ENCODE results near the gene BABAM1. TPM values are rescaled to one million over a fixed set of nuclear protein-coding genes. Genes with fewer than 3 reads are reported as not detected.
A peak's percentile ranks its signal among the peaks of the same experiment; 100 is the strongest.

The BABAM1 gene
- total RNA-seq, 1 donor: 59.3 TPM

DNA sequence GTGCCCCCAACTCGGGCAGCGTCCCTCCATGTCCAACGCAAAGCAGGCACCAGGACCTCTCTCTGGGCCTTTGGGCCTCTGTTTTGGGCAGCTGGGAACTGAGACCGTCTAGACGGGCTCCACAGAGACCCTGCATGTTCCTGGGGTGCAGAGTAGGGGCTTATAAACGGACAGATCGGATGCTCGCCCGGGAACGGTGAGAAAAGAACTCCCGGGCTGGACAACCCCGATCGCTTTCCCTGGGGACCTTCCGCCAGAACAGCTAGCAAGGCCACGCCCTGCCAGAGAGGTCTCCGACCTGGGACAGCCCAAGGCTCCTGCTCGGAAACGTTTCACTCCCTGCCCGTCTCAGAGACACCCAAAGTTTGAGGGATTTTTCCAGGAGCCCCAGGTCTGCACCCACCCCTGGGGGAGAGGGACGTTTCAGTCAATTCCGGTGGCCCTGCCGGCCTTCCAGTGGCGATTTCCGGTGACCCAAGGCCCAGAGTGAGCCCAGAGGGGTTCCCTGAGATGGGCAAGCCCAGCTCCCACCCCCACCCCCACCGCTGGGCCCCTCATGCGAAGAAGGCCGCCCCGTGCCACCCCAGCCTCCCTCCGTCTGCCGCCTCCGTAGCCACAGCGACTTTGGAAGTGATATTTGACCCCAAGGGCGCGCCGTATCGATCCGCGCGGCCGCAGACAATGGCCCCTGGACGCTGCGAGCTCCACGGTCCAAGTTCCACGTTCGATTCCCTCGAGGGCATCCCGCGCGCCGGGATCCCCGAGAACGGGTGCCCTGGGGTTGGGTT is 23.2 kb upstream of the BABAM1 start:
- H3K4me3 ChIP-seq (ENCODE audit: low read depth, low read length): peak overlapping the region; percentile 90
- peak; percentile 50 for DNase-seq (ENCODE audit: low read depth)
- TF ChIP-seq, protein P1, sequence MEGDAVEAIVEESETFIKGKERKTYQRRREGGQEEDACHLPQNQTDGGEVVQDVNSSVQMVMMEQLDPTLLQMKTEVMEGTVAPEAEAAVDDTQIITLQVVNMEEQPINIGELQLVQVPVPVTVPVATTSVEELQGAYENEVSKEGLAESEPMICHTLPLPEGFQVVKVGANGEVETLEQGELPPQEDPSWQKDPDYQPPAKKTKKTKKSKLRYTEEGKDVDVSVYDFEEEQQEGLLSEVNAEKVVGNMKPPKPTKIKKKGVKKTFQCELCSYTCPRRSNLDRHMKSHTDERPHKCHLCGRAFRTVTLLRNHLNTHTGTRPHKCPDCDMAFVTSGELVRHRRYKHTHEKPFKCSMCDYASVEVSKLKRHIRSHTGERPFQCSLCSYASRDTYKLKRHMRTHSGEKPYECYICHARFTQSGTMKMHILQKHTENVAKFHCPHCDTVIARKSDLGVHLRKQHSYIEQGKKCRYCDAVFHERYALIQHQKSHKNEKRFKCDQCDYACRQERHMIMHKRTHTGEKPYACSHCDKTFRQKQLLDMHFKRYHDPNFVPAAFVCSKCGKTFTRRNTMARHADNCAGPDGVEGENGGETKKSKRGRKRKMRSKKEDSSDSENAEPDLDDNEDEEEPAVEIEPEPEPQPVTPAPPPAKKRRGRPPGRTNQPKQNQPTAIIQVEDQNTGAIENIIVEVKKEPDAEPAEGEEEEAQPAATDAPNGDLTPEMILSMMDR (IDR thresholded peaks at IDR 0.05; ENCODE audit: insufficient read depth, low read length): no peak

DNA sequence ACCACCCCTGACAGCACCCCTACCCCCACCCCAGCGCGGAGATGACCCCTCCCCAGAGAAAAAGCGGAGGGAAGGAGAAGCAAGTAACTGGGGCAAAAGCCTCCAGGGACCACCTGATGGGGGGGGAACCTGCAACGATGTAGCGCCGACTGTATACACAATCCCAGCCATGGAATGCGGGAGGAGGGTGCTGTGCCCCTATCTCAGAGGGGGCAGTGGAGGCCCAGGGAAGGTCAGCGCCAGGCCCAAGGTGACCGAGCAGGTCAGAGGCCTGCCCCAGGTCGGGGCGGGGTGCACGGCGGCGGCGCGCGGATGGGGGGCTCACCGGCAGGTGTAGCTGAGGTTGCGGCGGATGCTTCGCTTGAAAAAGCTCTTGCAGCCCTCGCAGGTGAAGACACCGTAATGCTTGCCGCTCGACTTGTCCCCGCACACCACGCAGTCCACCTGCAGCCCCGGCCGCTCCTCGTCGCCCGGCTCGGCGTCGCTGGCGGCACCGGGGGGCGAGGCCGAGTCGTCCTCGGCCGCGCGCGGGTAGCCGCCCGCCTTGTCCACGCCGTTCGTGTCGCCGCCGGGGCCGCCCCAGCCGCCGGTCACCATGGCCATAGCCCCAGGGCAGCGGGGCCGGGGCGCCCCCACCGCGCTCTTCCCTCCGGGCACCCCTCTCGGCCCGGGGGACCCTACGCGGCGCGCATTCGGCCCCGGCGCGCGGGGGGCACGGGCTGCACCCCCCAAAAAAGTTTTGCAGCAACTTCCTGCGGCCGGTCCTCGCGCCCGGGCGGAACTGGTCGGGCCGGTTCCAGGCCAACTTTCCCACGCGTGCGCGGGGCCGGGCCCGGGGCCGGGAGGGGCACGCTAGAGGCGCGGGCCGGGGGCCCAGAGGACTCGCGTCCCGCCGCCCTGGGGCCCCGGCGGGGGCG is 22.4 kb upstream of the BABAM1 start:
- no peak for DNase-seq (ENCODE audit: low read depth)
- H3K4me3 ChIP-seq (ENCODE audit: low read depth, low read length): peak overlapping the region; percentile 90
- TF ChIP-seq, protein P1 (IDR thresholded peaks at IDR 0.05; ENCODE audit: insufficient read depth, low read length): no peak

GRCh38 chr19:17245535-17245984 is 21.7 kb upstream of the BABAM1 start, which contains the start of gene NR2F6:
Gene NR2F6, minus strand, starts transcription at chr19:17245919. Its CDS starts 699 bp downstream, at chr19:17245220.
- no peak for DNase-seq (ENCODE audit: low read depth)
- H3K4me3 ChIP-seq (ENCODE audit: low read depth, low read length): peak within 1 kb of the TSS; percentile 90
- TF ChIP-seq, protein P1 (IDR thresholded peaks at IDR 0.05; ENCODE audit: insufficient read depth, low read length): no peak

DNA sequence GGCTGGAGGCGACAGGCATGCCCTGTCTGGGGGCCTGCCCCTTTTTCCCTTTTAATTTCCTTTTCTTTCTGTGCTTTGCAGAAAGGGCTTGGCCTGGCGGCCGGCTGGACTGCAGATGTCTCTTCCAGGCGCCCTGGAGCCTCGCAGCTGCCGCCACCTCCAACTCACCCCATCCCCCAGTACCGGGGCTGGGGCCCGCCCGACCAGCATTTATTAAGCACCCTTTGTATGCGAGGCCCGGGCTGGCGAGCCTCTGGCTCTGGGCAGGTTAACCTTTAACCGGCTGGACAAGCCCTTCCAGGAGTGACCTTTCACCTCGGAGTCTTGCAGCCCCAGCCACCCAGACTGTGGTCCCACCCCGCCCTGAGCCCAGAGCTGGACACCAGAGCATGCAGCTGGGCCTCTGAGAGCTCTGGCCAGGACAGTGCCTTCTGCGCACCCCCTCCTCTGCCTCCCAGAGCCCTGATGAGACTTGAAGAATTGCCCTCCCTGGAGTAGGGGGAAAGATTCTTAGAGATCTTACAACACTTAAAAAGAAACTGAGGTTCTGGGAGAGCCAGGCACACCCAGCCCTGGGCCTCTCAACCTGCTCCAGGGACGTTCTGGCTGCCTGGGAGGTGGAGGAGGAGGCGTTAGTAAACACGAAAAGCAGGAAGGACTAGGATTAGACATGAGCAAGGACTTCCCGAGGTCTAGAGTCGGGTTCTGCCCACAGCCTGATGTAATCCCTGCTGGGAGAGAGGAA is 20.4 kb upstream of the BABAM1 start:
- H3K4me3 ChIP-seq (ENCODE audit: low read depth, low read length): no peak overlapping the region
- TF ChIP-seq, protein P1 (IDR thresholded peaks at IDR 0.05; ENCODE audit: insufficient read depth, low read length): no peak
- DNase-seq (ENCODE audit: low read depth): peak; percentile 35

DNA sequence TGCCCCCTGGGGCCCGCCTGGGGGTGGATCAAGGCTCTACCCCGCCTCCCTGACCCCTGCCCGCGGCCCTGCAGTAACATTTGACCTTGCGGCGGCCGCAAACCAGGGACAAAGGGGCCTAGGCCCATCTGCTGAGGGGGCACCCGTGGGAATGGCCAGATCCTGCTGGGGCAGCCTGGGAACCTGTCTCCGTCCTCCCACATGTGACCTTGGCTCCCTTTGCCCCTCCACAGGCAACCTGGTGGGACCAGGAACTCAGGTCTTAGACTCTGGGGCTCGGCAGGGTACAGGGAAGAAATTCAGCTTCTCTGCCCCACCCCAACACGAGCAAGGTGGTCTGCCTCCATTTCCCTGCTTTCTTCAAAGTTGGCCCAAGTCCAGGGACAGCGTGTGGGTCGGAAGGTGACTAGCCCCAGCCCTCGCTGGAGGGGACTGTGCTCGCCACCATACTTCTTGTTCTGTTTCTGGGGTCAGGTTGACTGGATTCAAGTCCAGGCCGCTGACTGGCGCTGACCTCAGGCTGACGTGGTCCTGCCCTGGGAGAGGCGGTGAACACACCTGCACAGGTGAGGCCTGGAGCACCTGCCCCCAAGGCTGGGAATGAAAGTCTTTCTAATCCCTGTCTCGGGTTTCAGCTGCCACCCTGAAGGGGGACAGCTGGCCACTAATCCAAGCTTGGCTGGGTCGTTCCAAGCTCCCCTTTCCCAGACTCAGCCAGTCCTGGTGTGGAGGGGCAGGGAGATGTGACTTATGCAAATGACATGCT is 19.0 kb upstream of the BABAM1 start:
- TF ChIP-seq, protein P1 (IDR thresholded peaks at IDR 0.05; ENCODE audit: insufficient read depth, low read length): no peak
- DNase-seq (ENCODE audit: low read depth): no peak

More for the DNA sequence above, 19.0 kb upstream of the BABAM1 start:
- H3K4me3 ChIP-seq (ENCODE audit: low read depth, low read length): no peak overlapping the region
